ENCODE measurements around the gene TCF4. TPM values are rescaled to one million over a fixed set of nuclear protein-coding genes. Genes with fewer than 3 reads are reported as not detected.

The TCF4 gene
- total RNA-seq, 4 donors from 2014 or later: 30.3 to 51.1 (median 40.1) TPM

- TF ChIP-seq EP300 (IDR thresholded peaks at IDR 0.05; ENCODE audit: low read depth) (no peak), POLR2AphosphoS5 (IDR thresholded peaks at IDR 0.05) (no peak), POLR2A (IDR thresholded peaks at IDR 0.05) (no peak)
- TF ChIP-seq, protein P1, sequence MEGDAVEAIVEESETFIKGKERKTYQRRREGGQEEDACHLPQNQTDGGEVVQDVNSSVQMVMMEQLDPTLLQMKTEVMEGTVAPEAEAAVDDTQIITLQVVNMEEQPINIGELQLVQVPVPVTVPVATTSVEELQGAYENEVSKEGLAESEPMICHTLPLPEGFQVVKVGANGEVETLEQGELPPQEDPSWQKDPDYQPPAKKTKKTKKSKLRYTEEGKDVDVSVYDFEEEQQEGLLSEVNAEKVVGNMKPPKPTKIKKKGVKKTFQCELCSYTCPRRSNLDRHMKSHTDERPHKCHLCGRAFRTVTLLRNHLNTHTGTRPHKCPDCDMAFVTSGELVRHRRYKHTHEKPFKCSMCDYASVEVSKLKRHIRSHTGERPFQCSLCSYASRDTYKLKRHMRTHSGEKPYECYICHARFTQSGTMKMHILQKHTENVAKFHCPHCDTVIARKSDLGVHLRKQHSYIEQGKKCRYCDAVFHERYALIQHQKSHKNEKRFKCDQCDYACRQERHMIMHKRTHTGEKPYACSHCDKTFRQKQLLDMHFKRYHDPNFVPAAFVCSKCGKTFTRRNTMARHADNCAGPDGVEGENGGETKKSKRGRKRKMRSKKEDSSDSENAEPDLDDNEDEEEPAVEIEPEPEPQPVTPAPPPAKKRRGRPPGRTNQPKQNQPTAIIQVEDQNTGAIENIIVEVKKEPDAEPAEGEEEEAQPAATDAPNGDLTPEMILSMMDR (IDR thresholded peaks at IDR 0.05): no peak
- no peak overlapping the region for H3K4me3 ChIP-seq
- H3K36me3 ChIP-seq: no peaks in the 10 kb centered on the region
- DNase-seq: no peak
- H3K4me1 ChIP-seq: peaks cover 0 to 6% (median 0%) of the 10 kb centered on the region in 4 donors
- H3K27ac ChIP-seq: no peak overlapping the region
- intact Hi-C loops (cut with DNase I; ENCODE audit: low total_unique reads) (no loop called here), in situ Hi-C loops (cut with MboI; ENCODE audit: low pct_ligation_motif_present in 1 of 4, low pct_unique_long_range_greater_than_20kb in 1 of 4, low sequenced_read_pairs in 3 of 4) (no loop called here)
- H3K9me3 ChIP-seq: peaks cover 0 to 8% of the 10 kb centered on the region in 2 donors
- 82% methylated on average over 4 of the region's 4 CpGs; no CpG with 5 or more reads in 1 of the 2 donors for WGBS, 2 donors (ENCODE audit: low coverage in 1 of 2)
- H3K27me3 ChIP-seq: no peaks in the 10 kb centered on the region
These were observed 202.2 kb downstream of the TCF4 start for GRCh38 chr18:55385770-55386169.

GRCh38 chr18:55384551-55385275, 203.3 kb downstream of the TCF4 start:
- Histone ChIP-seq H3K4me1 (peaks cover 0 to 6% (median 0%) of the 10 kb centered on the region in 4 donors), H3K27me3 (no peaks in the 10 kb centered on the region), H3K9me3 (peaks cover 0 to 8% of the 10 kb centered on the region in 2 donors), H3K4me3 (no peak overlapping the region), H3K36me3 (no peaks in the 10 kb centered on the region), H3K27ac (no peak overlapping the region)
- in situ Hi-C loops (cut with MboI; ENCODE audit: low pct_ligation_motif_present in 1 of 4, low pct_unique_long_range_greater_than_20kb in 1 of 4, low sequenced_read_pairs in 3 of 4) (no loop called here), intact Hi-C loops (cut with DNase I; ENCODE audit: low total_unique reads) (no loop called here)
- WGBS, 2 donors (ENCODE audit: low coverage in 1 of 2): 55 to 66% methylated on average over 1 to 4 of the region's 4 CpGs
- TF ChIP-seq POLR2AphosphoS5 (IDR thresholded peaks at IDR 0.05): no peak
- TF ChIP-seq, protein P1 (IDR thresholded peaks at IDR 0.05): peak in 3 of 5 experiments; percentile 21 to 39 (median 25)
- DNase-seq: peak; percentile 9

DNA sequence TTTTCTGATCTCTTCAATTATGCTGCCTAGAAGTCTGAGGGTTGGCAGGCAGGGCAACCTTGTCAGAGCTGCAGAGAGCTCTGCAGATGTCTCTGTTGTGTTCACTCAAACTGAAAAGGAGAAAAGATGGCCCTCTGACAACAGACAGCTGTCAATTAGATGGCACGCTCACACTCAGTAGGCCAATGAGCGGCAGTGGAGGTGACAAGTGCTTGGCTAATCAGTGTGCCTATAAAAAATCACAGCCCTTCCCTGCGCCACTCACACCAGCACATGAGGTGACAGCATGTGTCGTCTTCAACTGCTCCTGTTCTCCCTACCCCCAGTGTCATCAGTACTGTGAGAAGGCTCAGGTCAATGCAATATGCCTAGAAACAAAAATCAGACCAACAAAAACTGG, 203.9 kb downstream of the TCF4 start:
- no peak overlapping the region for H3K27ac ChIP-seq
- peaks cover 0 to 8% of the 10 kb centered on the region in 2 donors for H3K9me3 ChIP-seq
- no peaks in the 10 kb centered on the region for H3K36me3 ChIP-seq
- H3K4me1 ChIP-seq: peaks cover 0 to 6% (median 0%) of the 10 kb centered on the region in 4 donors
- no peaks in the 10 kb centered on the region for H3K27me3 ChIP-seq
- intact Hi-C loops (cut with DNase I; ENCODE audit: low total_unique reads) (no loop called here), in situ Hi-C loops (cut with MboI; ENCODE audit: low pct_ligation_motif_present in 1 of 4, low pct_unique_long_range_greater_than_20kb in 1 of 4, low sequenced_read_pairs in 3 of 4) (no loop called here)
- TF ChIP-seq POLR2AphosphoS5 (IDR thresholded peaks at IDR 0.05) (no peak), POLR2A (IDR thresholded peaks at IDR 0.05) (no peak), EP300 (IDR thresholded peaks at IDR 0.05; ENCODE audit: low read depth) (no peak)
- TF ChIP-seq, protein P1 (IDR thresholded peaks at IDR 0.05): no peak
- H3K4me3 ChIP-seq: no peak overlapping the region
- 89 to 100% methylated on average over 2 to 4 of the region's 4 CpGs for whole genome bisulfite sequencing, 2 donors (ENCODE audit: low coverage in 1 of 2)
- DNase-seq: no peak

- DNase-seq: no peak
- intact Hi-C loops (cut with DNase I; ENCODE audit: low total_unique reads): no loop called here
- H3K4me1 ChIP-seq: peaks cover 0 to 3% (median 0%) of the 10 kb centered on the region in 4 donors
- TF ChIP-seq, protein P1 (IDR thresholded peaks at IDR 0.05): no peak
- TF ChIP-seq POLR2A (IDR thresholded peaks at IDR 0.05) (no peak), POLR2AphosphoS5 (IDR thresholded peaks at IDR 0.05) (no peak), EP300 (IDR thresholded peaks at IDR 0.05; ENCODE audit: low read depth) (no peak)
- peaks cover 0 to 8% of the 10 kb centered on the region in 2 donors for H3K9me3 ChIP-seq
- no peaks in the 10 kb centered on the region for H3K27me3 ChIP-seq
- H3K36me3 ChIP-seq: no peaks in the 10 kb centered on the region
- no peak overlapping the region for H3K4me3 ChIP-seq
- 68 to 79% methylated on average over 2 of the region's 2 CpGs for WGBS, 2 donors (ENCODE audit: low coverage in 1 of 2)
- no peak overlapping the region for H3K27ac ChIP-seq
- in situ Hi-C loops (cut with MboI; ENCODE audit: low pct_ligation_motif_present in 1 of 4, low pct_unique_long_range_greater_than_20kb in 1 of 4, low sequenced_read_pairs in 3 of 4): no loop called here
These were observed 205.7 kb downstream of the TCF4 start for GRCh38 chr18:55382277-55382805.
